ENCODE measurements around the gene TRAK1. TPM values are rescaled to one million over a fixed set of nuclear protein-coding genes. Genes with fewer than 3 reads are reported as not detected.
A peak's percentile ranks its signal among the peaks of the same experiment; 100 is the strongest.

The TRAK1 gene
- total and polyA plus RNA-seq, 10 donors: 15.4 to 60.0 (median 47.8) TPM

DNA sequence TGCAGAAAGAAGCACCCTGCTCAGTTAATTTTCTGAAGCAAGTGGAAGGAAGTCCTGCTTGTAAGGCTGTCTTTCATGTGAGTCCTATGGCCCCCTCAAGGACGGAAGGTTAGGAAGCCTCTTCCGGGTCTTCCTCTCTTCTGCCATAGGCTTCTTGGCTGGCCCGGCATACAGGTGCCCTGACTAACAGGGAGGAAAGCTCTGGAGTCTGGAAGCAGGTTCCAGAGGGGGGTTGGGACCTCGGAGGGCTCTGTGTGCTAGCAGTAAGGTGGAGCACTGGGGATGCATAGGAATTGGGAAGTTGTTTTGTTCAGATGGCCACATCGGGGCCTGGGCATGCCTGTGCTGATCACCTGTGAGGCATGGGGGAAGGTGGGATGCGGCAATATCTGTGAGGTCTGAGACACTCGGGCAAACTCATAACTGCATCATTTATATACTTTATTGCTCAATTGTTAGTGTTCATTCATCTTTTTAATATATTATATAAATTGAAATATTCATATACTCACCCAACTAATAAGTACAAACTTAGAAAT is 49.6 kb downstream of the TRAK1 start:
- WGBS, 5 donors: 76 to 91% (median 82%) methylated on average over 7 of the region's 7 CpGs
- H3K36me3 ChIP-seq: peaks cover 0 to 22% (median 3%) of the 10 kb centered on the region in 6 donors
- no peak overlapping the region for H3K27ac ChIP-seq
- peaks cover 0 to 26% (median 10%) of the 10 kb centered on the region in 6 donors for H3K4me1 ChIP-seq
- H3K4me3 ChIP-seq: no peak overlapping the region
- no peaks in the 10 kb centered on the region for H3K27me3 ChIP-seq (replicated peaks in 1 of 7)
- no peaks in the 10 kb centered on the region for H3K9me3 ChIP-seq
- DNase-seq: no peak
- intact Hi-C loops (cut with DNase I; ENCODE audit: low total_unique reads): no loop called here
- TF ChIP-seq POLR2AphosphoS5 (IDR thresholded peaks at IDR 0.05) (no peak), POLR2A (IDR thresholded peaks at IDR 0.05) (no peak)
- TF ChIP-seq, protein P1, sequence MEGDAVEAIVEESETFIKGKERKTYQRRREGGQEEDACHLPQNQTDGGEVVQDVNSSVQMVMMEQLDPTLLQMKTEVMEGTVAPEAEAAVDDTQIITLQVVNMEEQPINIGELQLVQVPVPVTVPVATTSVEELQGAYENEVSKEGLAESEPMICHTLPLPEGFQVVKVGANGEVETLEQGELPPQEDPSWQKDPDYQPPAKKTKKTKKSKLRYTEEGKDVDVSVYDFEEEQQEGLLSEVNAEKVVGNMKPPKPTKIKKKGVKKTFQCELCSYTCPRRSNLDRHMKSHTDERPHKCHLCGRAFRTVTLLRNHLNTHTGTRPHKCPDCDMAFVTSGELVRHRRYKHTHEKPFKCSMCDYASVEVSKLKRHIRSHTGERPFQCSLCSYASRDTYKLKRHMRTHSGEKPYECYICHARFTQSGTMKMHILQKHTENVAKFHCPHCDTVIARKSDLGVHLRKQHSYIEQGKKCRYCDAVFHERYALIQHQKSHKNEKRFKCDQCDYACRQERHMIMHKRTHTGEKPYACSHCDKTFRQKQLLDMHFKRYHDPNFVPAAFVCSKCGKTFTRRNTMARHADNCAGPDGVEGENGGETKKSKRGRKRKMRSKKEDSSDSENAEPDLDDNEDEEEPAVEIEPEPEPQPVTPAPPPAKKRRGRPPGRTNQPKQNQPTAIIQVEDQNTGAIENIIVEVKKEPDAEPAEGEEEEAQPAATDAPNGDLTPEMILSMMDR (IDR thresholded peaks at IDR 0.05 in 8 of 11, conservative IDR thresholded peaks at IDR 0.05 in 3 of 11): no peak

DNA sequence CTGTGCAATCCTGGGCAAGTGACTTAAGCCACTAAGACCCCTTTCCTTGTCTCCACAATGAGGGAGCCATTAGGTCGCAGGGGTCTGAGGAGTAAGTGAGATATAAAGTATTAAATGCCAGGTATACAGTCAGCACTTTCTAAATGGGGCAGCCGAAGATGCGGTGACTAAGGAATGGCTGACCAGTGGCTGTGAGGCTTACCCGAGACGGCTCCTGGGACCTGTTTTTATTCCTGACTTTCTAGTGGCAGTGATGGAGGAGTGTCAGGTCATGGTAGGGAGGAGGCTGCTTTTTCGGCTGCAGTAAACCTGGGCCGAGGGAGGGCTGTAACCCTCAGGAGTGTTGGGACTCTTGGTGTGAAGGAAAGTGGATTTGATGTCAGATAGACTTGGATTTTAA is 52.3 kb downstream of the TRAK1 start:
- Histone ChIP-seq H3K27ac (no peak overlapping the region), H3K4me1 (peaks cover 2 to 47% (median 15%) of the 10 kb centered on the region in 6 donors), H3K4me3 (no peak overlapping the region), H3K9me3 (no peaks in the 10 kb centered on the region), H3K36me3 (peaks cover 0 to 22% (median 3%) of the 10 kb centered on the region in 6 donors), H3K27me3 (replicated peaks in 1 of 7) (no peaks in the 10 kb centered on the region)
- TF ChIP-seq POLR2A (IDR thresholded peaks at IDR 0.05) (no peak), POLR2AphosphoS5 (IDR thresholded peaks at IDR 0.05) (no peak)
- TF ChIP-seq, protein P1 (IDR thresholded peaks at IDR 0.05 in 8 of 11, conservative IDR thresholded peaks at IDR 0.05 in 3 of 11): no peak
- DNase-seq: no peak
- intact Hi-C loops (cut with DNase I; ENCODE audit: low total_unique reads): no loop called here
- WGBS, 5 donors: 84 to 93% (median 89%) methylated on average over 7 of the region's 7 CpGs

DNA sequence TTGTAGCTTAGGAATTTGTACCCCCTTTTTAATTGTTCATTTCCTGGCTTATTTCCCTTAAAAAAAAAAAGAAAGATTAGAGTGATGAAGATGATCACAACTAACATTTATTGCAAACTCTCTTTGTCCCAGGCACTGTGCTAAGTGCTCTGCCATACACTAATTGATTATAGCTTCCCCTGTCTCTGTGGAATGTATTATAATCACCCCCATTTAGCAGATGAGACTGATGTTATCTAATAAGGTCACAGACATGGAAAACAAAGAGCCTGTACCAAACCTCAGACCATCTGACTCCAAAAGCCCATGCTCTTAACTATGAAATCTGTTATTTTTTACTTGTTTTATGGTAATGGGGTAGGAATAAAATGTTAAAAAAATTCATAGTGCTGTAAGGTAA is 53.1 kb downstream of the TRAK1 start:
- Histone ChIP-seq H3K9me3 (no peaks in the 10 kb centered on the region), H3K27ac (no peak overlapping the region), H3K27me3 (replicated peaks in 1 of 7) (no peaks in the 10 kb centered on the region), H3K36me3 (peaks cover 0 to 19% (median 2%) of the 10 kb centered on the region in 6 donors), H3K4me1 (peaks cover 2 to 55% (median 22%) of the 10 kb centered on the region in 6 donors), H3K4me3 (no peak overlapping the region)
- intact Hi-C loops (cut with DNase I; ENCODE audit: low total_unique reads): no loop called here
- no peak for DNase-seq
- TF ChIP-seq POLR2A (IDR thresholded peaks at IDR 0.05) (no peak), POLR2AphosphoS5 (IDR thresholded peaks at IDR 0.05) (no peak)
- TF ChIP-seq, protein P1 (IDR thresholded peaks at IDR 0.05 in 8 of 11, conservative IDR thresholded peaks at IDR 0.05 in 3 of 11): no peak

DNA sequence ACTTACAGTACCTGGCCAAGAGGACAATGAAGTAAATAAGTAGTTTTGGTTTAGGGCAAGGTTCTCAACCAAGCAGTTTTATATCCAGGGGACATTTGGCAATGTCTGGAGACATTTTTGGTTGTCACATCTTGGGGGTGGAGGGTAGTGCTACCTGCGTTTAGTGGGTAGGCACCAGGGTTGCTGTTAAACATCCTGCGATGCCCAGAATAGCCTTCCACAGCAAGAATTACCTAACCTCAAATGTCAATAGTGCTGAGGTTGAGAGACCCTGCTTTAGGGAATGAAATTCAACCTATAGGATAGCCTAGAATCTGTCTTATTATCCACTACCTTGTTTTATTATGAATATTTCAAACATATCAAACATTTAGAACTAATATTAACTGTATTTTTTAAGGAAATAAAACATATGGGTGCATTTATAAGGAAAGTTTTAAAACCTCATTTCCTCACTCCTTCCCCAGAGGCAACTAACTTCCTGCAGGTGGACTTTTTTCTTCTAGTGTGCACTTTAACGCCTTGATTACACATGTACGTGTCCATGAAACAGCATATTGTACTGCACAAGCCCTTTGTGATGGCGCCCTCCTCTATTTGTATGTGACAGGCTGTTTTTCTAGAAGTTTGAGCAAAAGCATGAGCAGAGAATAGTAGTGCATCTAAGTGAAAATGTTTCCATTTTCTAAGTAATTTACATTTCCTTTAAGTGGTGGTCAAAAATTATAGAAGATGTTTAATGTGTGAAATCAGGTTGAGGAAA is 57.1 kb downstream of the TRAK1 start:
- peaks cover 2 to 68% (median 28%) of the 10 kb centered on the region in 6 donors for H3K4me1 ChIP-seq
- no peak for DNase-seq
- no peaks in the 10 kb centered on the region for H3K27me3 ChIP-seq (replicated peaks in 1 of 7)
- H3K27ac ChIP-seq: peak overlapping the region in 1 of 8 donors; percentile 18
- no peak overlapping the region for H3K4me3 ChIP-seq
- TF ChIP-seq, protein P1 (IDR thresholded peaks at IDR 0.05 in 8 of 11, conservative IDR thresholded peaks at IDR 0.05 in 3 of 11): no peak
- TF ChIP-seq POLR2A (IDR thresholded peaks at IDR 0.05) (no peak), POLR2AphosphoS5 (IDR thresholded peaks at IDR 0.05) (no peak)
- intact Hi-C loops (cut with DNase I; ENCODE audit: low total_unique reads): no loop called here
- H3K9me3 ChIP-seq: no peaks in the 10 kb centered on the region
- H3K36me3 ChIP-seq: no peaks in the 10 kb centered on the region
- 31 to 46% (median 32%) methylated on average over 5 of the region's 5 CpGs for WGBS, 5 donors
